HepG2 (cell line): ENCODE results near the gene NEIL1. TPM values are rescaled to one million over a fixed set of nuclear protein-coding genes. Genes with fewer than 3 reads are reported as not detected.

Experiments used
- ATAC-seq: fragments of 200-7000 bp; cut with Tn5 transposase; 3 replicates; pipeline ENCODE4 v1.9.1; 2020; ENCODE audit warnings: mild to moderate bottlenecking, moderate library complexity
- BruUV-seq: library from RNA; stranded (reverse); fragments of 400-500 nt; replicated peaks from 2 replicates; lab custom pipeline; 2021; lab: Mats Ljungman, UMichigan
- CTCF ChIA-PET: fragments of 300-600 bp; formaldehyde crosslinking; extraction: SDS; loops from one replicate; lab custom pipeline; 2021; ENCODE audit warnings: low total read pairs, inconsistent platforms, low intra/inter-chr PET ratio; lab: Yijun Ruan, JAX
- POLR2A ChIA-PET: fragments of 350-600 bp; sonication (Branson Sonifier 250); formaldehyde crosslinking; loops from one replicate; lab custom pipeline; 2020; ENCODE audit warnings: antibody characterized with exemption, inconsistent platforms; lab: Yijun Ruan, JAX
- DNase-seq: peaks from one replicate; pipeline ENCODE4 v3.0.0-alpha.2; 2015; ENCODE audit warnings: low spot score
- FAIRE-seq: peaks from 3 replicates; lab custom pipeline; 2011; peaks lifted over from hg19 to GRCh38; lab: Jason Lieb, UNC
- H2AFZ ChIP-seq: one replicate; pipeline ENCODE4 v1.6.1; 2011; ENCODE audit warnings: low read length, inconsistent platforms
- H3K27ac ChIP-seq: fragments of 300-600 bp; 3 replicates; pipeline ENCODE4 v1.8.0; 2011; ENCODE audit warnings: mixed run types, mild to moderate bottlenecking, mixed read lengths, low read length, inconsistent platforms; ENCODE audit not compliant: insufficient read depth; ENCODE audit errors: extremely low read length
- H3K27me3 ChIP-seq, 2 experiments: fragments of 200-600 bp in 1 of 2; 2 replicates in 1 of 2; 3 replicates in 1 of 2; pipeline versions ENCODE4 v1.6.0 to v1.8.0; 2011; ENCODE audit warnings: low read length in 2 of 2, mild to moderate bottlenecking in 2 of 2, moderate library complexity in 2 of 2, inconsistent platforms in 1 of 2; ENCODE audit not compliant: insufficient read depth in 2 of 2, control insufficient read depth in 1 of 2
- H3K36me3 ChIP-seq, 2 experiments: fragments of 200-600 bp in 1 of 2; replicated peaks in 1 of 2; 2 replicates in 1 of 2; 3 replicates in 1 of 2; pipeline versions ENCODE4 v1.5.1 to v1.8.0; 2011; ENCODE audit warnings: low read length in 2 of 2, inconsistent platforms in 1 of 2; ENCODE audit not compliant: insufficient read depth in 2 of 2, control insufficient read depth in 1 of 2
- H3K4me1 ChIP-seq: 2 replicates; pipeline ENCODE4 v1.5.1; 2012; ENCODE audit warnings: low read length, inconsistent platforms; ENCODE audit not compliant: insufficient read depth
- H3K4me2 ChIP-seq: 2 replicates; pipeline ENCODE4 v1.6.0; 2011; ENCODE audit warnings: low read depth, low read length, inconsistent platforms
- H3K4me3 ChIP-seq, 3 experiments: fragments of 200-600 bp in 1 of 3; sonication (generic), shearing (Covaris generic) in 1 of 3; replicated peaks in 1 of 3; 2 replicates each; pipeline ENCODE4 v1.5.1; 2011 to 2016; ENCODE audit warnings: low read length in 3 of 3, inconsistent platforms in 2 of 3, low read depth in 2 of 3, mild to moderate bottlenecking in 2 of 3, control low read depth in 1 of 3, mixed read lengths in 1 of 3; ENCODE audit not compliant: insufficient read depth in 1 of 3
- H3K79me2 ChIP-seq: one replicate; pipeline ENCODE4 v1.6.1; 2011; ENCODE audit warnings: low read length, inconsistent platforms; ENCODE audit not compliant: insufficient read depth
- H3K9ac ChIP-seq: 2 replicates; pipeline ENCODE4 v1.6.0; 2011; ENCODE audit warnings: mild to moderate bottlenecking, low read depth, low read length, inconsistent platforms; ENCODE audit not compliant: insufficient read depth
- H3K9me3 ChIP-seq: 2 replicates; pipeline ENCODE4 v1.5.1; 2012; ENCODE audit warnings: mild to moderate bottlenecking, low read length
- H4K20me1 ChIP-seq: 2 replicates; pipeline ENCODE4 v1.6.0; 2011; ENCODE audit warnings: inconsistent platforms, mild to moderate bottlenecking, low read length, moderate library complexity; ENCODE audit not compliant: insufficient read depth
- CEBPB ChIP-seq: IDR thresholded peaks from 2 replicates; pipeline ENCODE4 v1.6.1; 2011; ENCODE audit warnings: low read depth, low read length, improper control_type of control experiment, borderline replicate concordance
- CENPBD1 ChIP-seq: sonication (generic); formaldehyde crosslinking; IDR thresholded peaks from 2 replicates; pipeline ENCODE4 v1.8.0; 2022; ENCODE audit warnings: missing genetic modification reagents, low read depth, mild to moderate bottlenecking, borderline replicate concordance
- DMAP1 ChIP-seq: IDR thresholded peaks from 2 replicates; pipeline ENCODE4 v1.6.1; 2016
- GFI1 ChIP-seq: sonication (generic); formaldehyde crosslinking; IDR thresholded peaks from 2 replicates; pipeline ENCODE4 v1.5.0; 2020; ENCODE audit warnings: missing genetic modification reagents, mild to moderate bottlenecking, borderline replicate concordance
- RXRB ChIP-seq: IDR thresholded peaks from 2 replicates; pipeline ENCODE4 v1.6.1; 2016; ENCODE audit warnings: borderline replicate concordance, missing genetic modification reagents, missing compliant biosample characterization
- SIN3B ChIP-seq: fragments of 150-350 bp; IDR thresholded peaks from 2 replicates; pipeline ENCODE4 v1.6.1; 2014; ENCODE audit warnings: low read length
- ZNF12 ChIP-seq: sonication (generic); formaldehyde crosslinking; IDR thresholded peaks from 2 replicates; pipeline ENCODE4 v1.5.0; 2020; ENCODE audit warnings: missing genetic modification reagents
- ZNF276 ChIP-seq: sonication (generic); formaldehyde crosslinking; IDR thresholded peaks from 2 replicates; pipeline ENCODE4 v1.4.0; 2020; ENCODE audit warnings: mild to moderate bottlenecking, low read depth, missing genetic modification reagents
- ZNF30 ChIP-seq: sonication (generic); formaldehyde crosslinking; IDR thresholded peaks from 2 replicates; pipeline ENCODE4 v1.5.0; 2020; ENCODE audit warnings: mild to moderate bottlenecking, missing genetic modification reagents
- ZNF446 ChIP-seq: sonication (generic); formaldehyde crosslinking; IDR thresholded peaks from 2 replicates; pipeline ENCODE4 v1.5.0; 2020; ENCODE audit warnings: mild to moderate bottlenecking, missing genetic modification reagents
- ZNF615 ChIP-seq: sonication (generic); formaldehyde crosslinking; IDR thresholded peaks from 2 replicates; pipeline ENCODE4 v1.5.0; 2020; ENCODE audit warnings: mild to moderate bottlenecking, missing genetic modification reagents, borderline replicate concordance
- ZNF616 ChIP-seq: sonication (generic); formaldehyde crosslinking; IDR thresholded peaks from 2 replicates; pipeline ENCODE4 v1.5.0; 2020; ENCODE audit warnings: low read depth, mild to moderate bottlenecking, missing genetic modification reagents
- WGBS: methylation state at CpG from one replicate; pipeline ENCODE4 v1.1.6; 2017; ENCODE audit warnings: low lambda C conversion rate; 5-methylcytosine and 5-hydroxymethylcytosine counted together
- in situ Hi-C: cut with HindIII; loops from 2 replicates; pipeline ENCODE4 v1.10.0; 2017; ENCODE audit warnings: low pct_unique_long_range_greater_than_20kb; ENCODE audit not compliant: extremely low pct_ligation_motif_present
- intact Hi-C: fragments of 100-400 bp; cut with micrococcal nuclease; formaldehyde crosslinking; loops from one replicate; pipeline ENCODE4 v1.10.0; 2022; ENCODE audit not compliant: unreplicated experiment
- polyA plus RNA-seq, 8 experiments: library from polyadenylated mRNA; depleted of rRNA in 3 of 8; stranded (reverse) in 7 of 8; unstranded in 1 of 8; fragments of >200 nt; fragmentation: Illumina TruSeq in 4 of 8; extraction: Trizol in 4 of 8; gene quantifications; 2 replicates each; pipeline versions ENCODE4 v1.2.1 to v1.2.3, GENCODE V29; 2011 to 2016; ENCODE audit warnings: low read depth in 4 of 8, missing spikeins in 1 of 8, mixed read lengths in 1 of 8; ENCODE audit not compliant: insufficient read depth in 1 of 8
- total RNA-seq, 5 experiments: library from RNA; depleted of rRNA; stranded (reverse); fragments of >200 nt; fragmentation: Illumina TruSeq; extraction: Trizol; gene quantifications; 2 replicates each; pipeline ENCODE4 v1.2.3, GENCODE V29; 2016; ENCODE audit warnings: low read depth in 1 of 5
- TF ChIP-seq, protein P1 (sequence below): IDR thresholded peaks from 2 replicates; pipeline ENCODE4 v1.6.1; 2018; ENCODE audit warnings: missing genetic modification reagents, mild to moderate bottlenecking, missing compliant biosample characterization
- TF ChIP-seq, protein P2 (sequence below): sonication (generic); formaldehyde crosslinking; IDR thresholded peaks from 2 replicates; pipeline ENCODE4 v1.4.0; 2020; ENCODE audit warnings: missing genetic modification reagents, borderline replicate concordance

NEIL1 gene
- total and polyA plus RNA-seq, 2 of the 13 experiments (the other 11 are each of a cell fraction or from before 2014, with no cell fraction given), result 10.4 to 15.5 TPM

- peak; percentile 91 for ATAC-seq
- 0% methylated on average over 5 of the region's 67 CpGs for WGBS
- 0 out of 2 replicates have a peak, but pooled peaks cover 4% of the 10 kb centered on the region for H4K20me1 ChIP-seq
- no peaks in the 10 kb centered on the region for H3K27me3 ChIP-seq
- BruUV-seq, result no TSS peak
- H2AFZ ChIP-seq, result peak within 1 kb of the TSS; percentile 31
- peaks cover 39% of the 10 kb centered on the region for H3K4me1 ChIP-seq
- peaks cover 14 to 45% of the 10 kb centered on the region in 2 experiments for H3K36me3 ChIP-seq
- POLR2A ChIA-PET, result interaction anchor here (0.6 to 4.7 kb wide), 33 partner anchors 8 to 590 kb away, joined by 3 to 185 read pairs (median 6); partner anchors contain the start of genes COMMD4, IMP3, NEIL1 and PPCDC
- H3K79me2 ChIP-seq, result peaks cover 5% of the 10 kb centered on the region
- DNase-seq, result peak; percentile 95
- peak within 1 kb of the TSS; percentile 80 to 92 (median 91) for H3K4me3 ChIP-seq
- peak within 1 kb of the TSS; percentile 98 for H3K27ac ChIP-seq
- CTCF ChIA-PET, result no interaction called here
- H3K9ac ChIP-seq, result peak within 1 kb of the TSS; percentile 99
- FAIRE-seq, result peak; percentile 99
- peak within 1 kb of the TSS; percentile 98 for H3K4me2 ChIP-seq
- no peaks in the 10 kb centered on the region for H3K9me3 ChIP-seq
- in situ Hi-C loops, result loop anchor here (5.0 to 10.0 kb wide), 2 partner anchors 84 to 277 kb away; partner anchors contain the start of genes IMP3, SIN3A and SNX33
- intact Hi-C loops, result loop anchor here (1.0 to 10.0 kb wide), 3 partner anchors 21 to 317 kb away; partner anchors contain the start of genes NEIL1 and SIN3A
- TF ChIP-seq CENPBD1, result no peak
- TF ChIP-seq ZNF12, result no peak; the same call in 1 of the 2 replicates
- peak; percentile 60 for TF ChIP-seq RXRB (CRISPR knock-in tag)
- TF ChIP-seq CEBPB, result no peak
- TF ChIP-seq ZNF616 (CRISPR knock-in tag), result no peak
- TF ChIP-seq GFI1, result peak; percentile 69
- TF ChIP-seq DMAP1 (CRISPR knock-in tag), result peak; percentile 96
- peak; percentile 83 for TF ChIP-seq SIN3B
- TF ChIP-seq ZNF615 (CRISPR knock-in tag), result peak; percentile 72; the same call in 1 of the 2 replicates
- TF ChIP-seq, protein P1, sequence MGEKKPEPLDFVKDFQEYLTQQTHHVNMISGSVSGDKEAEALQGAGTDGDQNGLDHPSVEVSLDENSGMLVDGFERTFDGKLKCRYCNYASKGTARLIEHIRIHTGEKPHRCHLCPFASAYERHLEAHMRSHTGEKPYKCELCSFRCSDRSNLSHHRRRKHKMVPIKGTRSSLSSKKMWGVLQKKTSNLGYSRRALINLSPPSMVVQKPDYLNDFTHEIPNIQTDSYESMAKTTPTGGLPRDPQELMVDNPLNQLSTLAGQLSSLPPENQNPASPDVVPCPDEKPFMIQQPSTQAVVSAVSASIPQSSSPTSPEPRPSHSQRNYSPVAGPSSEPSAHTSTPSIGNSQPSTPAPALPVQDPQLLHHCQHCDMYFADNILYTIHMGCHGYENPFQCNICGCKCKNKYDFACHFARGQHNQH (CRISPR knock-in tag), result peak; percentile 67
- TF ChIP-seq, protein P2, sequence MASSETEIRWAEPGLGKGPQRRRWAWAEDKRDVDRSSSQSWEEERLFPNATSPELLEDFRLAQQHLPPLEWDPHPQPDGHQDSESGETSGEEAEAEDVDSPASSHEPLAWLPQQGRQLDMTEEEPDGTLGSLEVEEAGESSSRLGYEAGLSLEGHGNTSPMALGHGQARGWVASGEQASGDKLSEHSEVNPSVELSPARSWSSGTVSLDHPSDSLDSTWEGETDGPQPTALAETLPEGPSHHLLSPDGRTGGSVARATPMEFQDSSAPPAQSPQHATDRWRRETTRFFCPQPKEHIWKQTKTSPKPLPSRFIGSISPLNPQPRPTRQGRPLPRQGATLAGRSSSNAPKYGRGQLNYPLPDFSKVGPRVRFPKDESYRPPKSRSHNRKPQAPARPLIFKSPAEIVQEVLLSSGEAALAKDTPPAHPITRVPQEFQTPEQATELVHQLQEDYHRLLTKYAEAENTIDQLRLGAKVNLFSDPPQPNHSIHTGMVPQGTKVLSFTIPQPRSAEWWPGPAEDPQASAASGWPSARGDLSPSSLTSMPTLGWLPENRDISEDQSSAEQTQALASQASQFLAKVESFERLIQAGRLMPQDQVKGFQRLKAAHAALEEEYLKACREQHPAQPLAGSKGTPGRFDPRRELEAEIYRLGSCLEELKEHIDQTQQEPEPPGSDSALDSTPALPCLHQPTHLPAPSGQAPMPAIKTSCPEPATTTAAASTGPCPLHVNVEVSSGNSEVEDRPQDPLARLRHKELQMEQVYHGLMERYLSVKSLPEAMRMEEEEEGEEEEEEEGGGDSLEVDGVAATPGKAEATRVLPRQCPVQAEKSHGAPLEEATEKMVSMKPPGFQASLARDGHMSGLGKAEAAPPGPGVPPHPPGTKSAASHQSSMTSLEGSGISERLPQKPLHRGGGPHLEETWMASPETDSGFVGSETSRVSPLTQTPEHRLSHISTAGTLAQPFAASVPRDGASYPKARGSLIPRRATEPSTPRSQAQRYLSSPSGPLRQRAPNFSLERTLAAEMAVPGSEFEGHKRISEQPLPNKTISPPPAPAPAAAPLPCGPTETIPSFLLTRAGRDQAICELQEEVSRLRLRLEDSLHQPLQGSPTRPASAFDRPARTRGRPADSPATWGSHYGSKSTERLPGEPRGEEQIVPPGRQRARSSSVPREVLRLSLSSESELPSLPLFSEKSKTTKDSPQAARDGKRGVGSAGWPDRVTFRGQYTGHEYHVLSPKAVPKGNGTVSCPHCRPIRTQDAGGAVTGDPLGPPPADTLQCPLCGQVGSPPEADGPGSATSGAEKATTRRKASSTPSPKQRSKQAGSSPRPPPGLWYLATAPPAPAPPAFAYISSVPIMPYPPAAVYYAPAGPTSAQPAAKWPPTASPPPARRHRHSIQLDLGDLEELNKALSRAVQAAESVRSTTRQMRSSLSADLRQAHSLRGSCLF, result no peak; the same call in 1 of the 2 replicates
- peak; percentile 61; the same call in 1 of the 2 replicates for TF ChIP-seq ZNF30
- peak; percentile 78; the same call in 1 of the 2 replicates for TF ChIP-seq ZNF276 (CRISPR knock-in tag)
- TF ChIP-seq ZNF446 (CRISPR knock-in tag), result no peak
These were observed 21.3 kb downstream of the NEIL1 start, which contains the start of gene MAN2C1 for GRCh38 chr15:75367913-75368688. Gene MAN2C1, minus strand, starts transcription at chr15:75368607. Its CDS starts 24 bp downstream, at chr15:75368583.
